NOMO-1 treated with DMSO at 0.1 percent for 48 hours (cell line): Measurements from ENCODE around the gene ECT2.
"Not testable (repeated sequence)": the region's sequence is repeated elsewhere in the genome, so short reads cannot be mapped to it uniquely, and the experiment has no call there.

ENCODE experiments used
- DNase-seq: peaks from one replicate; lab custom pipeline; 2025; ENCODE audit not compliant: unreplicated experiment; lab: John Stamatoyannopoulos, UW

Gene ECT2

GRCh38 chr3:172855037-172855436, 104.5 kb downstream of the ECT2 start:
- DNase-seq = no peak

GRCh38 chr3:172856795-172857742, 106.5 kb downstream of the ECT2 start:
- no peak for DNase-seq

DNA sequence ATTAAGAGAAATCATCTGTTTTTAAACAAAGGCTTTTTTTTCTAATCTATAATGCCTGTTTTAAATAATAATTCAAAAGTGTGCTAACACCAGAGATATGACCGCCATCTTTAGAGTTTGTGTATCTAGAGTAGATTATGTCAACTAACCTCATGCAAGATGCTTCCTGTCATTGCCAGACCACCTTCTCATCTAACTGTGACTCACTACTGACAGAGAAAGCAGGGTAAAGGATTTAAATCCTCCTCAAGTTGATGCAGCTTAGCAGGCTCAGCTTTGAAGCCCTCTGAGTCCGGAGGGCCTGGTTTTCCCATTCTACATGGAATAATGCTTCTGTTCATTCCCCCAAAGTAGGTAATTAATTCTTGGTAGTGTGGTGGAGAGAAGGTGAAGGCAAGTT, 108.5 kb downstream of the ECT2 start:
- DNase-seq = no peak

DNA sequence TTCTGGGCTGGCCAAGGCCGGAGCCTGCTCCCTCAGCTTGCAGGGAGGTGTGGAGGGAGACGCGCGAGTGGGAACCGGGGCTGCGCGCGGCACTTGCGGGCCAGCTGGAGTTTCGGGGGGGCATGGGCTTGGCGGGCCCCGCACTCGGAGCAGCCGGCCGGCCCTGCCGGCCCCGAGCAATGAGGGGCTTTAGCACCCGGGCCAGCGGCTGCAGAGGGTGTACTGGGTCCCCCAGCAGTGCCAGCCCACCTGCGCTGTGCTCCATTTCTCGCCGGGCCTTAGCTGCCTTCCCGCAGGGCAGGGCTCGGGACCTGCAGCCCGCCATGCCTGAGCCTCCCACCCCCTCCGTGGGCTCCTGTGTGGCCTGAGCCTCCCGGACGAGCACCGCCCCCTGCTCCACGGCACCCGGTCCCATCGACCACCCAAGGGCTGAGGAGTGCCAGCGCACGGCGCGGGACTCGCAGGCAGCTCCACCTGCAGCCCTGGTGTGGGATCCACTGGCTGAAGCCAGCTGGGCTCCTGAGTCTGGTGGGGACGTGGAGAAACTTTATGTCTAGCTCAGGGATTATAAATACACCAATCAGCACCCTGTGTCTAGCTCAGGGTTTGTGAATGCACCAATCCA, 116.3 kb downstream of the ECT2 start:
- not testable (repeated sequence) for DNase-seq

DNA sequence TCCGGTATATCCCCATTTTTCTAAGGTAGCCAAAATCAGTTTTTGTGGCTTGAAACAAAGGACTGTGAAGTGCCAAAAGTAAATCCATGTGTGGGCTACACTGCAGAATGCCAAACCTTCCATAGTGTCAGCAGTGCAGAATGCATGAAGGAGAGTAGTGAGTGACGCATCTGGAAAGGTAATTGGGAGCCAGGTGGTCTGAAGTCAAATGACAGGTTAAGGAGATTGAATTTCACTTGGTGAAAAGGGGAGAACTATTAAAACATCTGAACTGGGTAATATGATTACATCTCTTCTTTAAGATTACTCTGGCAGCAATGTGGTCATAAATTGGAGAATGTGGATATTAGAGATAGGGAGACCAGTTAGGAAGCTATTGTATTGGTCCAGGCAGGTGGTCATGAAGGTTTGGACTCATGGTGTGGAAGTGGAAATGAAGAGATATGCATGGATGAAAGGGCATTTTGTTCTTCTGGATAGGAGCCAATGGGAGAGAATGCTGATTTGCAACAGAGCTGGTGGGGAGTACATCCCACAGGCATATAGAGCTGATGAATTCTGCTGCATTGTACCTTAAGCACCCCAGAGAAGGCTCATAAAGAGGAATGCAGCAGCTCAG, 118.2 kb downstream of the ECT2 start:
- no peak for DNase-seq

DNA sequence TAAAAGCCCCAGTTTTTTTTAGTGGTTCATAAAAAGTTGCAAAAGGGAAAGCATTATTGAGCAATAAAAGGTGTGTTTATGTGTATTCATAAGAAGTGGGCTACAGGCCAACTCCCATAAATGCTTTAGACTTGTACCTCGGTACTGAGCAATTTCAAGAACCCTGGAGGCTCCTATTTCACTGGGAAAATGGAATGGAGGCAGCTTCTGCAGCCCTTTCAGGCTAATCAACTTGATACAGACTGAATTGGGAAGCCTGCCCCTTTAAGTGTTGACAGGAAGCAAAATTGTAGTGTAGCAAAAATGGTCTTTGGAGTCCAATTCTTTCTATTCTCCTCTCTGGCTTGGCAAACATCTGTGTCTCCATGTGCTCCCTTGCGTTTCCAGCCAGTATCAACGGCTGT, 118.8 kb downstream of the ECT2 start:
- DNase-seq = no peak

DNA sequence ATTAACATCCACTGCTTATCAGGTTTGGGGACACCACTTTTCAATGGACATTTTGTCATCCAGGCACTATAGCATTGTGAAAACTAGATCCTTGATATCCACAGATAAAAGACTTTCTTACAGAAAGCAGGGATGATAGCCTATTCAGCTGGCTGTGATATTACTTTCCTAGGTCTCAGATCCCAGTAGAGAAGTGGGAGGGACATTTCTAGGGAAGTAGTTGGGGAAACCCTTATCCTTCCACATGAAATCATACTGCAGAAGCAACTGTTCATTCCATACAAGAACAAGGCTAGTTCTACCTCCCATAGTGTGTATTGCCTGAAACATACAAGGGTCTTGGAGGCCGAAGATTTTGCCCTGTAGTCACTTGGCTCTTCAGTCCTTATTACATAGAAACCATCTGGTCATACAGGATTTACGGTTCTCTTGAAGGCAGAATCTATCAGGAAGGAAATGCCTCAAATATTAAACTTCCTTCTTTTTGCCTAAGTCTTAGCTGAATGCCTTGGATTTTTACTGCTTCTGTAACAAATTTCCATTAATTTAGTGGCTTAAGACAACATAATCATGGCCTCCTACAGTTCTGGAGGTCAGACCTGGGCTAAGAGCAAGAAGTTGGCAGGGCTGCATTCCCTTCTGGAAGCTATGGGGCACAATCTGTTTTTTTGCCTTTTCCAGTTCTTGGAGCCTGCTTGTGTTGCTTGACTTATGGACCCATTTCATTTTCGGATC, 119.4 kb downstream of the ECT2 start:
- DNase-seq = no peak
